ENCODE measurements around the gene SCD5.

- TF ChIP-seq, protein P1, sequence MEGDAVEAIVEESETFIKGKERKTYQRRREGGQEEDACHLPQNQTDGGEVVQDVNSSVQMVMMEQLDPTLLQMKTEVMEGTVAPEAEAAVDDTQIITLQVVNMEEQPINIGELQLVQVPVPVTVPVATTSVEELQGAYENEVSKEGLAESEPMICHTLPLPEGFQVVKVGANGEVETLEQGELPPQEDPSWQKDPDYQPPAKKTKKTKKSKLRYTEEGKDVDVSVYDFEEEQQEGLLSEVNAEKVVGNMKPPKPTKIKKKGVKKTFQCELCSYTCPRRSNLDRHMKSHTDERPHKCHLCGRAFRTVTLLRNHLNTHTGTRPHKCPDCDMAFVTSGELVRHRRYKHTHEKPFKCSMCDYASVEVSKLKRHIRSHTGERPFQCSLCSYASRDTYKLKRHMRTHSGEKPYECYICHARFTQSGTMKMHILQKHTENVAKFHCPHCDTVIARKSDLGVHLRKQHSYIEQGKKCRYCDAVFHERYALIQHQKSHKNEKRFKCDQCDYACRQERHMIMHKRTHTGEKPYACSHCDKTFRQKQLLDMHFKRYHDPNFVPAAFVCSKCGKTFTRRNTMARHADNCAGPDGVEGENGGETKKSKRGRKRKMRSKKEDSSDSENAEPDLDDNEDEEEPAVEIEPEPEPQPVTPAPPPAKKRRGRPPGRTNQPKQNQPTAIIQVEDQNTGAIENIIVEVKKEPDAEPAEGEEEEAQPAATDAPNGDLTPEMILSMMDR (conservative IDR thresholded peaks at IDR 0.05; ENCODE audit: low read length), result no peak
- no peak for TF ChIP-seq EZH2phosphoT487 (IDR thresholded peaks at IDR 0.05; ENCODE audit: borderline replicate concordance, low read depth, low read length)
Observed at GRCh38 chr4:82705928-82706300, 92.7 kb downstream of the SCD5 start.

All from OCI-LY7 (cell line).